Spinal cord (tissue), 10 donors: ENCODE measurements around the gene RCAN3. TPM values are rescaled to one million over a fixed set of nuclear protein-coding genes. Genes with fewer than 3 reads are reported as not detected.

ENCODE experiments used
- DNase-seq, 6 donors: peaks; one replicate each; pipeline versions ENCODE4 v3.0.0 to v3.0.0-alpha.2; 2013 to 2015; ENCODE audit warnings: low spot score in 6 of 6, low read depth in 4 of 6
- H3K27ac ChIP-seq: one replicate; pipeline ENCODE4 v1.5.1; 2013; ENCODE audit warnings: low read depth, low read length, control low read depth
- H3K27me3 ChIP-seq: one replicate; pipeline ENCODE4 v1.6.1; 2013; ENCODE audit warnings: low read length; ENCODE audit not compliant: control insufficient read depth, insufficient read depth
- H3K36me3 ChIP-seq: one replicate; pipeline ENCODE4 v1.6.1; 2013; ENCODE audit warnings: low read length; ENCODE audit not compliant: control insufficient read depth, insufficient read depth
- H3K4me1 ChIP-seq: one replicate; pipeline ENCODE4 v1.6.1; 2013; ENCODE audit warnings: low read length; ENCODE audit not compliant: control insufficient read depth, insufficient read depth
- H3K4me3 ChIP-seq: one replicate; pipeline ENCODE4 v1.5.1; 2013; ENCODE audit warnings: low read depth, low read length, control low read depth
- H3K9me3 ChIP-seq: one replicate; pipeline ENCODE4 v1.6.1; 2013; ENCODE audit warnings: low read length; ENCODE audit not compliant: control insufficient read depth, insufficient read depth
- WGBS: methylation state at CpG from one replicate; pipeline ENCODE4 v1.1.5; 2013; ENCODE audit warnings: missing lambda C conversion rate; ENCODE audit not compliant: insufficient coverage; 5-methylcytosine and 5-hydroxymethylcytosine counted together
- polyA plus RNA-seq, 2 donors: library from polyadenylated mRNA; unstranded; fragments of 120-200 nt; gene quantifications; one replicate each; pipeline ENCODE4 v1.2.1, GENCODE V29; 2013; ENCODE audit not compliant: insufficient read length in 2 of 2
- total RNA-seq, 2 donors: library from RNA; depleted of rRNA in 1 of 2; stranded (reverse); fragments of 120-200 nt in 1 of 2; fragments of >200 nt in 1 of 2; gene quantifications; one replicate each; pipeline versions ENCODE4 v1.2.3 to v1.2.4, GENCODE V29; 2013 to 2014
- donor health status: healthy.

The RCAN3 gene
- total and polyA plus RNA-seq, 4 donors = 9.1 to 19.9 (median 11.7) TPM

- no peaks in the 10 kb centered on the region for H3K36me3 ChIP-seq
- no peaks in the 10 kb centered on the region for H3K27me3 ChIP-seq
- H3K4me3 ChIP-seq = no peak overlapping the region
- H3K4me1 ChIP-seq = peaks cover 7% of the 10 kb centered on the region
- peak in 1 of 6 donors; percentile 15 for DNase-seq
- H3K9me3 ChIP-seq = no peaks in the 10 kb centered on the region
- H3K27ac ChIP-seq = no peak overlapping the region
Observed at GRCh38 chr1:24562625-24563024, 60.0 kb downstream of the RCAN3 start.

- no peak for DNase-seq
- Histone ChIP-seq H3K27me3 (no peaks in the 10 kb centered on the region), H3K9me3 (no peaks in the 10 kb centered on the region), H3K4me3 (no peak overlapping the region), H3K27ac (no peak overlapping the region), H3K36me3 (no peaks in the 10 kb centered on the region), H3K4me1 (no peaks in the 10 kb centered on the region)
- WGBS = no CpG with 5 or more reads among the region's 2 CpGs
Observed at GRCh38 chr1:24564695-24565094, 62.1 kb downstream of the RCAN3 start.

GRCh38 chr1:24566236-24566867, 63.7 kb downstream of the RCAN3 start:
- no peak for DNase-seq
- H3K27ac ChIP-seq = no peak overlapping the region
- no peak overlapping the region for H3K4me3 ChIP-seq
- H3K36me3 ChIP-seq = no peaks in the 10 kb centered on the region
- H3K27me3 ChIP-seq = no peaks in the 10 kb centered on the region
- H3K4me1 ChIP-seq = no peaks in the 10 kb centered on the region
- no peaks in the 10 kb centered on the region for H3K9me3 ChIP-seq
- 100% methylated on average over 1 of the region's 3 CpGs for WGBS

GRCh38 chr1:24567792-24568388, 65.3 kb downstream of the RCAN3 start:
- no peak overlapping the region for H3K27ac ChIP-seq

GRCh38 chr1:24568475-24568874, 65.8 kb downstream of the RCAN3 start:
- no CpG with 5 or more reads among the region's 2 CpGs for WGBS

More at GRCh38 chr1:24567792-24568388, 65.3 kb downstream of the RCAN3 start:
- Histone ChIP-seq H3K36me3 (no peaks in the 10 kb centered on the region), H3K27me3 (no peaks in the 10 kb centered on the region), H3K9me3 (no peaks in the 10 kb centered on the region), H3K4me1 (no peaks in the 10 kb centered on the region), H3K4me3 (no peak overlapping the region)
- DNase-seq = no peak
- WGBS = 63% methylated on average over 15 of the region's 17 CpGs

GRCh38 chr1:24570265-24571125, 67.9 kb downstream of the RCAN3 start:
- H3K4me1 ChIP-seq = no peaks in the 10 kb centered on the region
- no peaks in the 10 kb centered on the region for H3K9me3 ChIP-seq
- H3K36me3 ChIP-seq = no peaks in the 10 kb centered on the region
- H3K27ac ChIP-seq = no peak overlapping the region
- WGBS = 68% methylated on average over 4 of the region's 10 CpGs
- no peaks in the 10 kb centered on the region for H3K27me3 ChIP-seq
- no peak for DNase-seq
- no peak overlapping the region for H3K4me3 ChIP-seq

More at GRCh38 chr1:24568475-24568874, 65.8 kb downstream of the RCAN3 start:
- no peak for DNase-seq
- no peaks in the 10 kb centered on the region for H3K9me3 ChIP-seq
- H3K27ac ChIP-seq = no peak overlapping the region
- no peaks in the 10 kb centered on the region for H3K27me3 ChIP-seq
- no peaks in the 10 kb centered on the region for H3K4me1 ChIP-seq
- H3K36me3 ChIP-seq = no peaks in the 10 kb centered on the region
- no peak overlapping the region for H3K4me3 ChIP-seq

- no peak for DNase-seq
- Histone ChIP-seq H3K27ac (no peak overlapping the region), H3K4me3 (no peak overlapping the region), H3K9me3 (no peaks in the 10 kb centered on the region), H3K4me1 (peaks cover 11% of the 10 kb centered on the region), H3K27me3 (no peaks in the 10 kb centered on the region), H3K36me3 (no peaks in the 10 kb centered on the region)
- WGBS = 92% methylated on average over 8 of the region's 9 CpGs
Observed at GRCh38 chr1:24572301-24572700, 69.7 kb downstream of the RCAN3 start.

GRCh38 chr1:24575905-24576587, 73.4 kb downstream of the RCAN3 start:
- no peak overlapping the region for H3K27ac ChIP-seq
- H3K4me3 ChIP-seq = no peak overlapping the region
- no peaks in the 10 kb centered on the region for H3K9me3 ChIP-seq
- no peaks in the 10 kb centered on the region for H3K36me3 ChIP-seq
- H3K4me1 ChIP-seq = peaks cover 11% of the 10 kb centered on the region
- WGBS = 18% methylated on average over 13 of the region's 14 CpGs
- peak in 5 of 6 donors; percentile 28 to 80 (median 48) for DNase-seq
- H3K27me3 ChIP-seq = no peaks in the 10 kb centered on the region

GRCh38 chr1:24578846-24579245, 76.2 kb downstream of the RCAN3 start:
- Histone ChIP-seq H3K4me1 (peaks cover 11% of the 10 kb centered on the region), H3K27me3 (no peaks in the 10 kb centered on the region), H3K36me3 (no peaks in the 10 kb centered on the region), H3K9me3 (no peaks in the 10 kb centered on the region), H3K4me3 (no peak overlapping the region), H3K27ac (no peak overlapping the region)
- 98% methylated on average over 6 of the region's 7 CpGs for WGBS
- no peak for DNase-seq
